ENCODE measurements around the gene GLT1D1.

GLT1D1 gene

DNA sequence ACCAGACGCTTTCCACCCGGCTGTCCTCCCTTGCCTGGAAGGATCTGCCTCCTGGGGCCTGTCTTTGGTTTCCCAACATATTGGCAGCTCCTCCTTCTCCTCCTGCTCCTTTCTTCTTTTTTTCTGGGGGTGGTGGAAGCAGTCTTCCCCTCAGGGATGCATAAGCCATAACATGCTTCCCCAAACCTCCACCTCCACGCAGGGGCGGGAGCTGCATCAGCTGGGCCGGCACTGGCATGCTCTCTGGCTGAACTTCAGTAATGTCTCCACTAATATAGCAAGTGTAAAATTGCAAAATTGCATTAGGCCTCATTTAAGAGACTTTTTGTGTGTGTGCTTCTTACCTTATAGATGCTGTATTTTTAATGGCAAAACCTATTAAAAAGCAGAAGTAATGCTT is 58.6 kb downstream of the GLT1D1 start:
- no CpG with 5 or more reads among the region's 5 CpGs for WGBS (ENCODE audit: insufficient coverage, insufficient read length)
- H3K27ac ChIP-seq (ENCODE audit: low read length) = no peak overlapping the region
- no peak overlapping the region for H3K4me3 ChIP-seq (ENCODE audit: low read length)
- no peak for DNase-seq (ENCODE audit: low read depth, low spot score)
- peaks cover 5% of the 10 kb centered on the region for H3K9me3 ChIP-seq (ENCODE audit: control insufficient read depth, insufficient read depth, low read length)
- no peaks in the 10 kb centered on the region for H3K27me3 ChIP-seq (ENCODE audit: control insufficient read depth, insufficient read depth, low read length)
- no peaks in the 10 kb centered on the region for H3K36me3 ChIP-seq (ENCODE audit: control insufficient read depth, insufficient read depth, low read length)
- no peaks in the 10 kb centered on the region for H3K4me1 ChIP-seq (ENCODE audit: control insufficient read depth, insufficient read depth, low read length)

DNA sequence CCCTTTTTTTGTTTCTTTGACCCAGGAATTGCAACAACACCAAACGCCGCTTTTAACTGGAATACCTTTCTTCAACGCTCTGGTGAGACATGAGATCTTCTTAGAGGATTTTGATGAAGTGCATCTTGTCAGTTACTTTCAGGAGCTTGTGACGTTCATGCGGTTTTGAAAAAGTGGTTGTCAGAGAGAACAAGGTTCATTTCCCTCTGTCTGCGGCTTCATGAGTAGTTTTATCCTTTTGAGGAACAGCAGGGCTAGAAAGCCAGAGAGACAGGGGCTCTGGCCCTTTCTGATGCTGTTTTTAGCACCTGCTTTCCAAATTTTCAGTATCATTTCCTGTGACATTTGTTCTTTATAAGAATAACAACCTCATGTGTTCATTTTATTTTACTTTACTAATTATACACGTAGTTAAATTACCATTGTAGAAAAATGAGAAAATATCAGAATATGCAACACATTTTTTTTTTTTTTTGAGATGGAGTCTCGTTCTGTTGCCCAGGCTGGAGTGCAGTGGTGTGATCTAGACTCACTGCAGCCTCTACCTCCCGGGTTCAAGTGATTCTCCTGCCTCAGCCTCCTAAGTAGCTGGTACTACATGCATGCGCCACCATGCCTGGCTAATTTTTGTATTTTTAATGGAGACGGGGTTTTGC is 61.8 kb downstream of the GLT1D1 start:
- H3K9me3 ChIP-seq (ENCODE audit: control insufficient read depth, insufficient read depth, low read length) = peaks cover 7% of the 10 kb centered on the region
- no CpG with 5 or more reads among the region's 11 CpGs for WGBS (ENCODE audit: insufficient coverage, insufficient read length)
- H3K27me3 ChIP-seq (ENCODE audit: control insufficient read depth, insufficient read depth, low read length) = no peaks in the 10 kb centered on the region
- H3K4me1 ChIP-seq (ENCODE audit: control insufficient read depth, insufficient read depth, low read length) = no peaks in the 10 kb centered on the region
- no peak for DNase-seq (ENCODE audit: low read depth, low spot score)
- no peak overlapping the region for H3K27ac ChIP-seq (ENCODE audit: low read length)
- H3K36me3 ChIP-seq (ENCODE audit: control insufficient read depth, insufficient read depth, low read length) = no peaks in the 10 kb centered on the region
- no peak overlapping the region for H3K4me3 ChIP-seq (ENCODE audit: low read length)

DNA sequence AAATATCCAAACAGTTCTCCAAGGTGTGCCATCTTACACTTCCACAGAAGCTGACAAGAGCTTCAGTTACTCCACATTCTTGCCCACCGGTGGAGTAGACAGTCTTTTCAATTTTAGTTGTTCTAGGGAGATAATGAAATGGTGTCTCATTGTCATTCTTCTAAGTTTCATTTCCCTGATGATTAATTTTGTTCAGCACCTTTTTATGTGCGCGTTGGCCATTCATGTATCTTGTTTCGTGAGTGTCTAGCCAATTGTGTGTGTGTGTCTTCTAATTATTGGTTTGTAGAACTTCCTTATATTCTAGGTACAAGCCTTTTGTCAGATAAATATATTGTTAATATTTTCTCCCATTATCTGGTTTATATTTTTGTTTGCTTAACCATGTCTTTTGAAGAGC is 63.1 kb downstream of the GLT1D1 start:
- no CpG with 5 or more reads among the region's 4 CpGs for WGBS (ENCODE audit: insufficient coverage, insufficient read length)
- H3K4me3 ChIP-seq (ENCODE audit: low read length) = no peak overlapping the region
- H3K4me1 ChIP-seq (ENCODE audit: control insufficient read depth, insufficient read depth, low read length) = no peaks in the 10 kb centered on the region
- H3K27me3 ChIP-seq (ENCODE audit: control insufficient read depth, insufficient read depth, low read length) = no peaks in the 10 kb centered on the region
- H3K9me3 ChIP-seq (ENCODE audit: control insufficient read depth, insufficient read depth, low read length) = peaks cover 7% of the 10 kb centered on the region
- H3K36me3 ChIP-seq (ENCODE audit: control insufficient read depth, insufficient read depth, low read length) = no peaks in the 10 kb centered on the region
- DNase-seq (ENCODE audit: low read depth, low spot score) = no peak
- H3K27ac ChIP-seq (ENCODE audit: low read length) = no peak overlapping the region

DNA sequence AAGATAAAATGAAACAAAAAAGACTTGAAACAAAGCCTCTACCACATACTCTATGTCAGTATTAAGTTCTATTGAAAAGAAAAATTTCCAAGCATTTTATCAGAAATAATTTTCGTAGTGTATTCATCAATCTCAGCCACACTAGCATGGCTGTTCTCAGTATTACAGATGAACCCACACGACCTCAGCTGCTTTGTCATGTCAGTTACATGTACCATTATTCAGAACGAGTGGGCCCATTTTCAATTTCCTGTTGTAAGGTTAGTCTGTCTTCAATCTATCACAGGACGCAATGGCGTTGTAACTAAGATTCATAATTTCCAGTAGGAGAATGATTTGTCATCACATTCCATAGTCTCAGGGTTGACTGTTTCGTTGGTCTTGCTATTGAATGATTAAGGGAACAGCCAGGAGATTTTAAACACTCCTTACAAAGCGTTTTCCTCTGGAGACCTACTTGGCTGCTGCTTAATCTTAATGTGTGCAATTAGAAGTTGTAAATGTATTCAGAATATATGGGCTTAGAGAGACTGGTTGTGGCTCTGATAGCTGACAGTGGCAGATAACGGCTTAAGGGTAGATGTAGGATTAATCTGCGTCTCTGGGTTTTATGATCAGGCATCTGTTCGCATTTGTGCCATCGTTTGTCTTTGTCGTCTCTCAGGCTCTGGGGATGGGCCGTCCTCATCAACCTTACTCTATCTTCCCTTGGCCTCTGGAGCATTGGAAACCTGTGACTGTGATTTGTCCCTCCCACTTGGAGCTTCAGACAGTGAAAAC is 65.4 kb downstream of the GLT1D1 start:
- WGBS (ENCODE audit: insufficient coverage, insufficient read length) = no CpG with 5 or more reads among the region's 13 CpGs
- Histone ChIP-seq H3K27ac (ENCODE audit: low read length) (no peak overlapping the region), H3K9me3 (ENCODE audit: control insufficient read depth, insufficient read depth, low read length) (peaks cover 4% of the 10 kb centered on the region), H3K4me3 (ENCODE audit: low read length) (no peak overlapping the region), H3K36me3 (ENCODE audit: control insufficient read depth, insufficient read depth, low read length) (no peaks in the 10 kb centered on the region), H3K27me3 (ENCODE audit: control insufficient read depth, insufficient read depth, low read length) (no peaks in the 10 kb centered on the region), H3K4me1 (ENCODE audit: control insufficient read depth, insufficient read depth, low read length) (no peaks in the 10 kb centered on the region)
- DNase-seq (ENCODE audit: low read depth, low spot score) = no peak

DNA sequence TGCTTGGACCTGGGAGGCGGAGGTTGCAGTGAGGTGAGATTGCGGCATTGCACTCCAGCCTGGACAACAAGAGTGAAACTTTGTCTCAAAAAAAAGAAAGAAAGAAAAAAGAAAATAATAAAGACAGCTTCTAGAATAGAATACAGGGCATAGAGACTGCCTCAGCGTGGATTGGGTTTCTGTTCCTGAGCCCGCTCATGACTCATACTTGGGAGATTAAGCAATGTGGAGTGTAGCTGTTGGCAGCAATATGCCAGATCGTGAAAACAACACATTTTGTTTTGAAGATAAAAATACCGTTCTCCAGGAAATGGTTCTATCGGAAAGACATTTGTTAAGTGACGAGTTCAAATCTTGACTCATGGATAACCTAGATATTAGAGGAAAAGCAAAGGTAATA is 67.2 kb downstream of the GLT1D1 start:
- H3K9me3 ChIP-seq (ENCODE audit: control insufficient read depth, insufficient read depth, low read length) = peaks cover 9% of the 10 kb centered on the region
- WGBS (ENCODE audit: insufficient coverage, insufficient read length) = no CpG with 5 or more reads among the region's 8 CpGs
- H3K27ac ChIP-seq (ENCODE audit: low read length) = no peak overlapping the region
- H3K27me3 ChIP-seq (ENCODE audit: control insufficient read depth, insufficient read depth, low read length) = no peaks in the 10 kb centered on the region
- H3K4me3 ChIP-seq (ENCODE audit: low read length) = no peak overlapping the region
- no peak for DNase-seq (ENCODE audit: low read depth, low spot score)
- H3K36me3 ChIP-seq (ENCODE audit: control insufficient read depth, insufficient read depth, low read length) = no peaks in the 10 kb centered on the region
- H3K4me1 ChIP-seq (ENCODE audit: control insufficient read depth, insufficient read depth, low read length) = no peaks in the 10 kb centered on the region

DNA sequence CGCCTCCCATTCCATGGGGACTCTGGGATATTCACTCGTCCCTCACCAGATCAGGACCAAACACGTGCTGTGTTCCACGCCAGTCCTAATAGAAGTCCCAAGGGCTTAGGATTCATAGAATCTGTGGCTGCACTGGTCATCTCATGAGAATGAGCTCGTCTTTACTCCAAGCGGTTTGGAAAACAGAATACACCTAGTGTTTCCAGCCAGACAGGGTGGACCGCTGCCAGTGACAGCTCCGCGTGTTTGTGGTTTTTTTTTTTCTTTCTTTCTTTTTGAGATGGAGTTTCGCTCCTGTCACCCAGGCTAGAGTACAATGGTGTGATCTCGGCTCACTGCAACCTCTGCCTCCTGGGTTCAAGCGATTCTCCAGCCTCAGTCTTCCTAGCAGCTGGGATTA is 75.1 kb downstream of the GLT1D1 start:
- no peak for DNase-seq (ENCODE audit: low read depth, low spot score)
- Histone ChIP-seq H3K27ac (ENCODE audit: low read length) (no peak overlapping the region), H3K4me3 (ENCODE audit: low read length) (no peak overlapping the region), H3K36me3 (ENCODE audit: control insufficient read depth, insufficient read depth, low read length) (no peaks in the 10 kb centered on the region), H3K27me3 (ENCODE audit: control insufficient read depth, insufficient read depth, low read length) (no peaks in the 10 kb centered on the region), H3K4me1 (ENCODE audit: control insufficient read depth, insufficient read depth, low read length) (no peaks in the 10 kb centered on the region), H3K9me3 (ENCODE audit: control insufficient read depth, insufficient read depth, low read length) (peaks cover 21% of the 10 kb centered on the region)
- WGBS (ENCODE audit: insufficient coverage, insufficient read length) = no CpG with 5 or more reads among the region's 12 CpGs

DNA sequence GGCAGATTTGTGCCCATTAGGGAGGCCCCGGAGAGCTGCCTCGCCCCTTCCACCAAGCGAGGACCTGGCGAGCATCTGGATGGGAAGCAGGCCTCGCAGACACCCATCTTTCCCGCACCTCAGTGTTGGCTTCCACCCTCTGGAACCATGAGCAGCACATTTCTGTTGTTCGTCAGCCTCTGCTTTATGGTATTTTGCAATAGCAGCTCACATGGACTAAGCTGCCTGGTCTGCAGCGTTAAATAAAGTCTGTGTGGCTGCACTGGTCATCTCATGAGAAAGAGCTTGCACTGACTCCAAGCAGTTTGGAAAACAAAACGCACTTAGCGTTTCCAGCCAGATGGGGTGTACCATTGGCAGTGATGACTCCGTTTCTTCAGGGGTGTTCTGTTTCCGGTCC is 75.8 kb downstream of the GLT1D1 start:
- Histone ChIP-seq H3K4me3 (ENCODE audit: low read length) (no peak overlapping the region), H3K36me3 (ENCODE audit: control insufficient read depth, insufficient read depth, low read length) (no peaks in the 10 kb centered on the region), H3K9me3 (ENCODE audit: control insufficient read depth, insufficient read depth, low read length) (peaks cover 21% of the 10 kb centered on the region)

DNA sequence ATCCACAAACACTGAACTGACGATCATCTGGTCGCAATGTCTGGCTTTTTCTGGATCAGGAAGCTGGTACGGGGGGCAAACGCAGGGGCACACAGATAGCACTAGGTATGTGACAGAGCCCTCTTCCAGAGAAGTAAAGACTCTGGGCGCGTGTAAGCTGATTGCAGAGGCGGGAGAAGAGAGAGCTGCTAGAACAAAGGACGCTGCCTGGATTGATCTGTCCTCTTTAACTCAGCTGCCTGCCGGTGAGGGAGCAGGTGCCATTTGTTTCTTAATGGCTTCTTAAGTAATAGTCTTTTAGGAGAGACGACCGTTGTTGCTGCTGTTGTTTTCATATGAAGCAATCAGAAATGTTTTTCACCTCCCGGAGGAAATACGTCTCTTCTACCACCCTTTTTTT is 77.3 kb downstream of the GLT1D1 start:
- H3K36me3 ChIP-seq (ENCODE audit: control insufficient read depth, insufficient read depth, low read length) = no peaks in the 10 kb centered on the region
- no peaks in the 10 kb centered on the region for H3K27me3 ChIP-seq (ENCODE audit: control insufficient read depth, insufficient read depth, low read length)
- H3K4me3 ChIP-seq (ENCODE audit: low read length) = no peak overlapping the region
- WGBS (ENCODE audit: insufficient coverage, insufficient read length) = no CpG with 5 or more reads among the region's 13 CpGs
- H3K27ac ChIP-seq (ENCODE audit: low read length) = no peak overlapping the region
- peaks cover 18% of the 10 kb centered on the region for H3K9me3 ChIP-seq (ENCODE audit: control insufficient read depth, insufficient read depth, low read length)
- H3K4me1 ChIP-seq (ENCODE audit: control insufficient read depth, insufficient read depth, low read length) = no peaks in the 10 kb centered on the region
- DNase-seq (ENCODE audit: low read depth, low spot score) = no peak

More for the DNA sequence above, 75.8 kb downstream of the GLT1D1 start:
- Histone ChIP-seq H3K4me1 (ENCODE audit: control insufficient read depth, insufficient read depth, low read length) (no peaks in the 10 kb centered on the region), H3K27me3 (ENCODE audit: control insufficient read depth, insufficient read depth, low read length) (no peaks in the 10 kb centered on the region), H3K27ac (ENCODE audit: low read length) (no peak overlapping the region)
- no peak for DNase-seq (ENCODE audit: low read depth, low spot score)
- no CpG with 5 or more reads among the region's 12 CpGs for WGBS (ENCODE audit: insufficient coverage, insufficient read length)

DNA sequence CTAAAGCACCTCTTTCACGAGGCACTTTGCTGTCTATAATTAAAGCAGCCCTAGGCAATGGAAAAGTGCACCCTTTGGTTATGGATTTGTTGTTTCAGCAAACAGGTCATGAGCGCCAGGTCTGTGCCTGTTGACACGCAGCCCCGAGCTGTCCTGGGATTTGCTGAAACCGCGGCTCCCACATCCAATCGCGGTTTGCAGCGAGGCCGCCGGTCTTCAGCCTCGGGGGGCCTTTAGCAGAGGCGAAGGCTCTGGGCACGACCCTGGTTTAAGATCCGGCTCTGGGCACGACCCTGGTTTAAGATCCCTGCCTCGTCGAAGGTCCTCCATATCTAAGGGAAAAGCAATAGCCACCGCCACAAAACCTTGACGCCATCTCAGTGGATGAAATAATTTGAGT is 79.2 kb downstream of the GLT1D1 start:
- Histone ChIP-seq H3K9me3 (ENCODE audit: control insufficient read depth, insufficient read depth, low read length) (peaks cover 24% of the 10 kb centered on the region), H3K4me3 (ENCODE audit: low read length) (no peak overlapping the region), H3K4me1 (ENCODE audit: control insufficient read depth, insufficient read depth, low read length) (no peaks in the 10 kb centered on the region), H3K27me3 (ENCODE audit: control insufficient read depth, insufficient read depth, low read length) (no peaks in the 10 kb centered on the region), H3K27ac (ENCODE audit: low read length) (no peak overlapping the region), H3K36me3 (ENCODE audit: control insufficient read depth, insufficient read depth, low read length) (no peaks in the 10 kb centered on the region)
- no CpG with 5 or more reads among the region's 20 CpGs for WGBS (ENCODE audit: insufficient coverage, insufficient read length)
- no peak for DNase-seq (ENCODE audit: low read depth, low spot score)

DNA sequence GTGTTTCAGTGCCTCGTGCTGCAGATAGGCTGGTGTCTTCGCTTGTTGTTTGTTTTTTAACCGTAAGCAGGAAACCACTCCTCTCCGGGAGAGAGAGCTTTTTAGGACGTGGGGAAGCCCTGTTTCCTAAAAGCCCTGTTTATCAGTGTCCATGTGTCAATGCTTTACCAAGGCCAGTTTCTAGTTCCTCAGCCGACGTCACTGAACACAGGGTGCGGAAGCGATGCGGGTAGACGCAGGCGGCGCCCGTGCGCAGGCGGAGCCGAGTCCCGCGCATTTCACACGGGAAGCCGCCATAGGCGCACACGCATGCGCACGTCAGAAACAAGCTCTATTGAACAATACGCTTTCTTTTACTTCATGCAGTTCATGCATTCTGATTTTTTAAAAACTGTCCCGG is 79.8 kb downstream of the GLT1D1 start:
- no CpG with 5 or more reads among the region's 27 CpGs for WGBS (ENCODE audit: insufficient coverage, insufficient read length)
- peaks cover 26% of the 10 kb centered on the region for H3K9me3 ChIP-seq (ENCODE audit: control insufficient read depth, insufficient read depth, low read length)

DNA sequence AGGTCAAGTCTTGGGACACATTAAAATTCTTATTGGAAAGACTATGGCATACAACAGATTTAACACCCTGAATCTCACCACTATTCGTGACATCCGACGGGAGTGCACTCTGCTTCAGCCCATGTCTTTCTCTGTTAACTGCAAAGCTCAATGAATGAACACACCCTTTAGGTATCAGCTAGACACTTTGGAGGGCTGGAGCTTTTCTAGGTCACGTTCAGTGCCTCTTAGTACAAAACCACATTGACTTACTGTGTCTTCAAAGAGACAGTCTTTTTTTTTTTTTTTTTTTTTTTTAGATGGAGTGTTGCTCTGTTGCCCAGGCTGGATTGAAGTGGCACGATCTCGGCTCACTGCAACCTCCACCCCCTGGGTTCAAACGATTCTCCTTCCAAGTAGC is 80.6 kb downstream of the GLT1D1 start:
- Histone ChIP-seq H3K27ac (ENCODE audit: low read length) (no peak overlapping the region), H3K4me3 (ENCODE audit: low read length) (no peak overlapping the region), H3K27me3 (ENCODE audit: control insufficient read depth, insufficient read depth, low read length) (no peaks in the 10 kb centered on the region), H3K4me1 (ENCODE audit: control insufficient read depth, insufficient read depth, low read length) (no peaks in the 10 kb centered on the region), H3K9me3 (ENCODE audit: control insufficient read depth, insufficient read depth, low read length) (peaks cover 22% of the 10 kb centered on the region), H3K36me3 (ENCODE audit: control insufficient read depth, insufficient read depth, low read length) (no peaks in the 10 kb centered on the region)
- no peak for DNase-seq (ENCODE audit: low read depth, low spot score)
- WGBS (ENCODE audit: insufficient coverage, insufficient read length) = no CpG with 5 or more reads among the region's 7 CpGs

More for the DNA sequence above, 79.8 kb downstream of the GLT1D1 start:
- Histone ChIP-seq H3K4me1 (ENCODE audit: control insufficient read depth, insufficient read depth, low read length) (no peaks in the 10 kb centered on the region), H3K27me3 (ENCODE audit: control insufficient read depth, insufficient read depth, low read length) (no peaks in the 10 kb centered on the region), H3K27ac (ENCODE audit: low read length) (no peak overlapping the region), H3K4me3 (ENCODE audit: low read length) (no peak overlapping the region), H3K36me3 (ENCODE audit: control insufficient read depth, insufficient read depth, low read length) (no peaks in the 10 kb centered on the region)
- no peak for DNase-seq (ENCODE audit: low read depth, low spot score)

Measured in iPS DF 6.9 (cell line).